HCT116 (cell line): ENCODE results near the gene PHF2.

ENCODE experiments used
- CBX3 ChIP-seq: IDR thresholded peaks from 2 replicates; pipeline ENCODE4 v1.6.1; 2012; ENCODE audit warnings: low read depth
- CEBPB ChIP-seq: IDR thresholded peaks from 2 replicates; pipeline ENCODE4 v1.6.1; 2012; ENCODE audit warnings: low read depth
- CTCF ChIP-seq, 3 experiments: fragments of 200-600 bp in 1 of 3; sonication (generic) in 1 of 3; IDR thresholded peaks in 2 of 3; conservative IDR thresholded peaks in 1 of 3; 2 replicates each; pipeline ENCODE4 v1.5.1; 2012 to 2017; ENCODE audit warnings: low read depth in 2 of 3, low read length in 2 of 3, antibody characterized with exemption in 1 of 3, borderline replicate concordance in 1 of 3, control low read depth in 1 of 3, mild to moderate bottlenecking in 1 of 3, mixed read lengths in 1 of 3, mixed run types in 1 of 3, moderate library complexity in 1 of 3; ENCODE audit not compliant: insufficient read depth in 1 of 3
- FOSL1 ChIP-seq: IDR thresholded peaks from 2 replicates; pipeline ENCODE4 v1.6.1; 2012; ENCODE audit warnings: low read depth
- POLR2AphosphoS5 ChIP-seq: IDR thresholded peaks from 2 replicates; pipeline ENCODE4 v1.6.1; 2011; ENCODE audit warnings: mild to moderate bottlenecking, low read depth, low read length, moderate library complexity
- RAD21 ChIP-seq: IDR thresholded peaks from 2 replicates; pipeline ENCODE4 v1.6.1; 2012; ENCODE audit warnings: low read depth, mild to moderate bottlenecking
- SIN3A ChIP-seq: IDR thresholded peaks from 2 replicates; pipeline ENCODE4 v1.6.1; 2012; ENCODE audit warnings: low read depth
- ZNF274 ChIP-seq: fragments of 200-500 bp; sonication (Bioruptor generic); IDR thresholded peaks from 2 replicates; pipeline ENCODE4 v1.6.1; 2014; ENCODE audit warnings: mild to moderate bottlenecking, low read depth, low read length, inconsistent platforms
- TF ChIP-seq, protein P1 (sequence below): IDR thresholded peaks from 2 replicates; pipeline ENCODE4 v1.6.1; 2012; ENCODE audit warnings: low read depth
- TF ChIP-seq, protein P2 (sequence below): IDR thresholded peaks from 2 replicates; pipeline ENCODE4 v1.6.1; 2012

- TF ChIP-seq CTCF (IDR thresholded peaks at IDR 0.05 in 2 of 3, conservative IDR thresholded peaks at IDR 0.05 in 1 of 3; ENCODE audit: borderline replicate concordance in 1 of 3, insufficient read depth in 1 of 3, low read depth in 2 of 3, low read length in 2 of 3): no peak
- no peak for TF ChIP-seq RAD21
- no peak for TF ChIP-seq SIN3A
- TF ChIP-seq CBX3: no peak
- TF ChIP-seq CEBPB: no peak
- no peak for TF ChIP-seq FOSL1
- TF ChIP-seq, protein P1, sequence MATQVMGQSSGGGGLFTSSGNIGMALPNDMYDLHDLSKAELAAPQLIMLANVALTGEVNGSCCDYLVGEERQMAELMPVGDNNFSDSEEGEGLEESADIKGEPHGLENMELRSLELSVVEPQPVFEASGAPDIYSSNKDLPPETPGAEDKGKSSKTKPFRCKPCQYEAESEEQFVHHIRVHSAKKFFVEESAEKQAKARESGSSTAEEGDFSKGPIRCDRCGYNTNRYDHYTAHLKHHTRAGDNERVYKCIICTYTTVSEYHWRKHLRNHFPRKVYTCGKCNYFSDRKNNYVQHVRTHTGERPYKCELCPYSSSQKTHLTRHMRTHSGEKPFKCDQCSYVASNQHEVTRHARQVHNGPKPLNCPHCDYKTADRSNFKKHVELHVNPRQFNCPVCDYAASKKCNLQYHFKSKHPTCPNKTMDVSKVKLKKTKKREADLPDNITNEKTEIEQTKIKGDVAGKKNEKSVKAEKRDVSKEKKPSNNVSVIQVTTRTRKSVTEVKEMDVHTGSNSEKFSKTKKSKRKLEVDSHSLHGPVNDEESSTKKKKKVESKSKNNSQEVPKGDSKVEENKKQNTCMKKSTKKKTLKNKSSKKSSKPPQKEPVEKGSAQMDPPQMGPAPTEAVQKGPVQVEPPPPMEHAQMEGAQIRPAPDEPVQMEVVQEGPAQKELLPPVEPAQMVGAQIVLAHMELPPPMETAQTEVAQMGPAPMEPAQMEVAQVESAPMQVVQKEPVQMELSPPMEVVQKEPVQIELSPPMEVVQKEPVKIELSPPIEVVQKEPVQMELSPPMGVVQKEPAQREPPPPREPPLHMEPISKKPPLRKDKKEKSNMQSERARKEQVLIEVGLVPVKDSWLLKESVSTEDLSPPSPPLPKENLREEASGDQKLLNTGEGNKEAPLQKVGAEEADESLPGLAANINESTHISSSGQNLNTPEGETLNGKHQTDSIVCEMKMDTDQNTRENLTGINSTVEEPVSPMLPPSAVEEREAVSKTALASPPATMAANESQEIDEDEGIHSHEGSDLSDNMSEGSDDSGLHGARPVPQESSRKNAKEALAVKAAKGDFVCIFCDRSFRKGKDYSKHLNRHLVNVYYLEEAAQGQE: no peak
- TF ChIP-seq, protein P2, sequence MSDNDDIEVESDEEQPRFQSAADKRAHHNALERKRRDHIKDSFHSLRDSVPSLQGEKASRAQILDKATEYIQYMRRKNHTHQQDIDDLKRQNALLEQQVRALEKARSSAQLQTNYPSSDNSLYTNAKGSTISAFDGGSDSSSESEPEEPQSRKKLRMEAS: no peak
- TF ChIP-seq POLR2AphosphoS5: no peak
- TF ChIP-seq ZNF274: no peak
Observed at GRCh38 chr9:93595861-93596365, 19.5 kb downstream of the PHF2 start.
